GM18498 (cell line): ENCODE measurements around the gene PRSS56.

Experiments used
- ATAC-seq: cut with Tn5 transposase; IDR thresholded peaks from one replicate; pipeline ENCODE4 v1.9.1; 2021; ENCODE audit warnings: mild to moderate bottlenecking, moderate library complexity; ENCODE audit not compliant: unreplicated experiment

Gene PRSS56

DNA sequence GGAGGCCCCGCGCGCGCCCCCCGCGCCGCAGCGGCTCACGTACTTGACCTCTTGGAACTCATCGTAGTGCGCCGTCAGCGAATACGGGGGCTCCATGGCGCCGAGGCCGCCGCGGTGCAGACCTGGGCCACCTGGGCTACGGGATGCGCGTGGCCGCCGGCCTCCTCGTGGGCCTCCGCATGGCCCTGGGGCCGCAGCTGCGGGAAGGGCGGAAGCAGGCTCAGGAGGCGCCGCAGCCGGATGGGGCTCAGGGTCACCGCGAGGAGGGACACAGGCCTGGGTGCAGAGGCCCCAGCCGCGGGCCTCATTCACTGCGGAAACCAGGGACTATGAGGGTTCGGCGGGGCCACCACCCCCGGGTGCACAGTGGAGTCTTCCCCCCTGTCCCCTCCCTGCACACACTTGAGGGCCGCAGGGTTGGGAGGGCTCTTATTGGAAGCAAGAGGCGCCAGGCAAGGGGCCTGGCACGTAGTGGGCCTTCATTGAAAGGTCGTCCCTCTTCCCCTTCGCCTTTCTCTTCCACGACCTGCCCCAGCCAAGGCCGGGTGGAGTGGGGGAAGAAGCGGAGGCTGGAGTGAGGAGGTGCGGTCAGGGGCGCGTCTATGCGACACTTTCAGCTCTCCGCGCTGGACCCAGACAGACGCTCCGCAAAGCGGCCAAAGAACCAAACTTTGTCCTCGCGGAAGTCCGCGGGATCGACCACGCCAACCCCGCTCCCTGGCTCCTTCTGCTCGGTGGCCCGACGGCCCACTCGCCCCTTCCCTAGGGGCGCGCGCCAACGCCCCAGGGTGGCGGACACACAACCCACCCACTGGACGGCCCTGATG lies 33.4 kb upstream of the PRSS56 start:
- ATAC-seq: no peak

DNA sequence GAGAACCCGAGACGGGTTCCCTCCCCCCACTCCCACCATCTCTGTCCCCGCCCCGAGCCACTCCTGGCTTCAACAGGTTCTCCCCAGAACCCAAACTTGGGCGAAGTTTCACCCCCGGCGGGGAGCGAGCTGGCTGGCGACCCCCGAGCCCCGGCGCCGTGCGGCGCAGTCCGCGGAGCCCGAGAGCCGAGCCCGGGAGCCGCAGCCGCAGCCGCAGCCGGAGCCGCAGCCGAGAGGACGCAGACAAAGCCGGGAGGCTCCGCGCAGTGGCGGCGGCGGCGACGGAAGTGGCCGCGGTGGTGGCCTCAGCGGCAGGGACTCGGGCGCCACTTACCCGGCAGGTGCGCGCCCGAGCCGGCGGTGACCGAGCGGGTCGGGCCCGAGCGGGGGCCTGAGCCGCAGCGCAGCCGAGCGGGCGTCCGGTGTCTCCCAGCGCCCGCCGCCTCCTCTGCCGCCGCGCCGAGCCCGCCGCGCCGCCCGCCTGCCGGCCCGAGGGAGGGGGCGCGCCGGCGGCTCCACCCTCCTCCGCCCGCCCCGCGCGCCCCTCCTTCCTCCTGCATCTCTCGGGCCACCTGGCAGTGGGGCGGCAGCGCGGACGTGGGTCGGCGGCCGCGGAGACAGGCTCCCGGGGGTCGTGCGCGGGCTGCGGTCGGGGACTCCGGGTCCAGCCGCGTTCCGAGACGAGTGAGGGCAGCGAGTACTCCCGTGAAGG lies 32.6 kb upstream of the PRSS56 start, which contains the start of gene ECEL1:
ECEL1 (minus strand) TSS at position 450 of the 712 bp plus-strand sequence. CDS start 1,181 bp downstream, outside the sequence.
- ATAC-seq: no peak

DNA sequence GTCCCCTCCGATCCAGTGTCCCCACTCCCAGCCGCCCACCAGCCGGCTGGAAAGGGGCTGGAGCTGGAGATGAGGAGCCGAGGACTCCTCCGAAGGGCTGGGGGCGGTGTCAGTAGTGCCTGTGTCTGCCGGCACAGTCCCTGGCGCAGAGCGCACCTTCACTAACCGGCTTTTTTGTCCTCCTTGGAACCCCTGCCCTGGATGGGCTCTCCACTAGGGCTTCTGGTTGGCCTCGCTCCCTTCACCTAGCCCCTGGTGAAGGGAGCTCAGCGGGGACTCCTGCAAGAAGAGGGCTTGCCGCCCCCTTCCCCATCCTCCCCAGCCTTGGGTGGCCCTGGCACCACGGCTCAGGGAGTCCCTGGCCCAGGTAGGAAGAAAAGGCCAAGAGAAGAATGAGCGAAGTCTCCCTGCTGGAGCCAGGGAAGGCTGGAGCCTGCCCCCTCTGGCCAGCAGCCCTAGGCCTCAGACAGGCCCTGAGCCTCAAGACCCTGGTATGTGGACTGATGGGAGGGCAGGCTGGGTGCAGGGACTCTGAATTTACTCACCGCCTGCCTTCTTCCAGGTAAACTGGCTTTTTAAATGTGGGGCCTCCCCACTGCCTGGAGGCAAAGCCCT lies 32.0 kb upstream of the PRSS56 start:
- ATAC-seq: no peak

GRCh38 chr2:232488721-232489300 lies 31.4 kb upstream of the PRSS56 start:
- ATAC-seq: no peak

DNA sequence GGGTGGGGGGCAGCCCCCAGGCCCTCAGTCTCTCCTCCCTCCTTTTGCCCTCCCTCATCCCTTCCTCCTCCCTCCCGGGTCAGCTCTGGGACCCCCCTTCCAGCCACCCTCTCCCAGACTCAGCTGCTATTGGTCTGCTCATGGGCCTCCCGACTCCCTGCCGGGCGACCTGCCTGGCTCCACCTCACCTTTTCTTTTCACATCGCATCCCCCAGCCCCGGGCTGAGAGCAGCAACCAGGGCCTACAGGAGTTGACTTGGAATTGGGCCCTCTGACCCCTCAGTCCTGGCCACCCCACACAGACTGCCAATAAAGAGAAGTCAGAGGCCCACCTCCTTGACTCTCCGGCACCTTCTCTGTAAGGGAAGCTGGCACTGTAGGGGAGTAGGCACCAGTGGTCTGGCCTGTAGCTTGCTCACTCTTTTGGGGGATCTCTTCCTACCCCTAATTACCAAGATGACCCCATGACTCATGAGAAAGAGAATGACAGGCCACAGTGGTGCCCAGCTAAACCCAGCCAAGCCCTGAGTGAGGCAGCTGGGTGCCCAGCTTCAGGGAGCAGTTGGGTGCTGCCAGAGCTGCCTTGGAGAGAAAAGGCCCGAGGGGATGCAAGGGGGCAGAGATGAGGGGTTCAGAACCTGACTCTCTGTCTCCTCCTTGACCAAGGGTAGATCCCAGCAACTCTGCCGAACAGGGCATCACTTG lies 30.5 kb upstream of the PRSS56 start:
- ATAC-seq: no peak

- no peak for ATAC-seq
Observed at GRCh38 chr2:232490221-232491138, 29.7 kb upstream of the PRSS56 start.

DNA sequence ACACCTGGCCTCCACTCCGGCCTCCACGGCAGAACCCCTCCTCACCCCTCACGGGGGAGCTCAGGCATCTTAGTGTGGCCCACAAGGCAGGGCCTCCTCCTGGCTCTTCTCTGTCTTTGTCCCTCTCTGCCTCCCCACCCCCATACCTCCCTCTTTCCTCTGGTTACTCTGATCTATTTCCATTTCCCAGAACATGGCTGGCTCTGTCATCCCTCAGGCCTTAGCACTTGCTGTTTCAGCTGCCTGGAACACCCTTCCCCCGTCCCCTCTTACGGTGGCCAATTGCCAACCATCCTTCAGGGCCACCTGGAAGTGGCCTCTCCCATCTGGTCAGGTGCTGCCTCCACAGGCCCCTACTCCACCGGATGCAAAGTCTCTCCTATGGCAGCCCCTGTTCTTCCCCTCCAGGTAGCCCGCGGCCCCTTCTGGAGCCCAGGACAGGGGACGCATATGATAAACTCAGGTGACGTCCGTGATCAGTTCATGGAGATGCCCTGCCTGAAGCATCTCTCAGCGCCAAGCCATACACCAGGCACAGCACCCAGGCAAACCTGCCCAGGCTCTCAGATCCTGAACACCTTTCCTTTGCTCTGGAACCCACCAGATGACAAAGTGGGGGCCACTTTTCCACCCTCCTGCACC lies 28.9 kb upstream of the PRSS56 start:
- no peak for ATAC-seq

DNA sequence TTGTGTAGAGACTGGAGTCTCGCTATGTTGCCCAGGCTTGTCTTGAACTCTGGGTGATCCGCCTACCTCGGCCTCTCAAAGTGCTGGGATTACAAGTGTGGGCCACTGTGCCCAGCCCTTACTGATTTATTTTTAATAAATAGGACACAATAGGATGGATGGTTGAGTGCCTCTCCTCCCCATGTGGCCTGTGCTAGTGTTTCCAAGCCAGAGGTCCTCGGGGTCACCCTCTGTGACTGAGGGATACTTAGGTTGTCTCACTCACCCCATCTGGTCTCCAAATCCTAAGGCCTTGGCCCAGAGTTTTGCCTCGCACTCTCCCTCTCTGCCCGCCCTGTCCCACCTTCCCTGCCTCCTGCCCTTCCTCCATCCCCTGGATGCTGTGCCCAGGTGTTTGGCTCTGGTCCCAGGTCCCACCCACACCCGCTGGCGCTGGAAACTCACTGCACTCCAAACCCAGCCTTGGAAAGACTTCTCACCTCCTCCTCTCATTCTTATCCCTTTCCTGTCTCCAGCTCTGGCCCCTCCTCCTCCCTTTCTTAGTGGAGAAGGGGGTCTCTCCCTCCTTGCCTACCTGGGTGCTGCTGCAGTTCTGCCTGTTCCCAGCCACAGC lies 27.8 kb upstream of the PRSS56 start:
- no peak for ATAC-seq

DNA sequence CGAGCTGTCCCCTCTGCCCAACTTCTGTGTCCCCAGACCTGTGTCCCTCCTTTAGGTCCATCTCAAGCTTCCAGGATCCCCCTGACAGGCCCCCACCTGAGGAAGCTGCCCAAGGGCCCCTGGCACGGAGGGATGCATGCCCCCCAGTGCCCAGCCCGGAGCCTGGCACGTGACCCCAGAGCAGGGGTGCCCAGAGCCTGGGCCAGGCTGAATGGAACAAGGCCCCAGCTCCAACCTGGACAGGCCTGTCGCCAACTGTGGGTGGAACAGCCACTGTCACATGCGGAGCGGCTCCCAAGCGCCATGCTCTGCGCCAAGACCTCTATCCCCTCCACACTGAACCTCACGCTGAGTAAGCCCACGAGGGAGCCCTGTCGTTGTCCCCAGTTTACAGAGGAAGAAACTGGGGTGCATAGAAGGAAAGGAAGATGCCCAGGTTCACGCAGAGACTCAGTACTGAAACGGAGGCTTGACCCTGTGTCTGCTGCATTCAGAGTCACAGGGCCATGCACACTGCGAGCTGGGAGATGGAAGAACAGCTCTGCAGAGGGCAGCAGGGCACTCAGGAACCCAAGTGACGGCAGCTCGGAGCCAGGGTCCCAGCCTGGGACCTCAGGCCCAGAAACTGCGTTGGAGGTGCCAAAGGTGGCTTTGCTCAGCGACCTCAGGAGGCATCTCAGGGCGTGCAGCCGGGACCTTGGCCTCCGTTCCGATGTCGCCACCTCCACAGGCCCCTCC lies 27.1 kb upstream of the PRSS56 start:
- ATAC-seq: no peak

GRCh38 chr2:232493701-232494474 lies 26.3 kb upstream of the PRSS56 start:
- no peak for ATAC-seq

DNA sequence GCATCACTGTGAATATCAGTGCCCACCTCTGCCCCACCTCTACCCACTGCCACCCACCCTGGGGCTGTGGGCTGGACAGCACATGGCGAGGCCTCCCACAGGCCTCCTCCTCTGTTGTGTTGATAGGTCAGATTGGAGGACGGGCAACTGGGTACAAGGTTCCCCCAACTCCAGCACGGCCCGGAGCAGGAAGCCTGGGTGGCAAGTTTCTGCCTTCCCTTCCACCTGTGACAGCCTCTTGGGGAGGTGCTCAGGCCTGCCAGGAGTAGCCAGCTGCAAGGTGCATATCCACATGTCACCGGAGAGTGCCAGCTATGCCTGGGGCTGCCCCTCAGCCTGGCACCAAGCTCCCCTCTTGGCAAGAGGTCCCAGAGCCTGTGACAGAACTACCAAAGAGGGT lies 25.6 kb upstream of the PRSS56 start:
- ATAC-seq: no peak

- no peak for ATAC-seq
Observed at GRCh38 chr2:232495292-232495691, 24.9 kb upstream of the PRSS56 start.

DNA sequence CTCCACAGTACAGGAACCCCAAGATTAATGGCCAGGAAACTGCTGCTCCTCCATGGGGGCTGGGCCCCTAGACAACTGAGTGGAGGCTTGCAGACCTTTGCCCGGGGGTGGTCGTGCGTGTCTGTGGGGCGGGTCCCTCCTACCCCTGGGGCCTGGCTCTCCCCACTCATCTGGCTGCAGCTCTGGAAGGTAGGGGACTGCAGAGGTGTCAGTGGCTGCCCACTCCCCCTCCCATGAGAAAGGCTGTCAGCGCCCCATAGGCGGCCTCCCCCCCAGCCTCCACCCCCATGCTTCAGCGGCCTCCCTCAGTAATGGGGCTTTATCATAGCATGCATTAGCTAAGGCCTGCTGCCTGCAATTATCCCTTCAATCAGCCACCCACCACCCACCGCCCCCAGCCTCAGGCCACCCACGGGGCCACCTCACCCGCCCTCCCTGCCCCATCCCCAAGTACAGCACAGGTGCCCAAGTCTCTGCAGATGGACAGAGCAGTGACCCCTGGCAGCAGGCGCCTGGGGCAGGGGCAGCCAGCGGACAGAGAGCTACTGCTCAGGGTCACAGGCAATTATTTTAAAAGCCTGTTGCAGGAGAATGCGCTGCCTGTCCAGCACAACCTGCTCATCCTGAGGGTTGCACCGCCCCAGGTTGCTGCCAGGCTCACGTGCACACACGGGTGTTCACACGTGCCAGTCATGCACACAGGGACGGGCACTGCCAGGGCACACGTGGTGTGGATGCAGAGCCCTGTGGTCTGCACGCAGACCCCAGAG lies 23.5 kb upstream of the PRSS56 start:
- no peak for ATAC-seq

GRCh38 chr2:232497348-232497747 lies 22.8 kb upstream of the PRSS56 start:
- ATAC-seq: no peak

DNA sequence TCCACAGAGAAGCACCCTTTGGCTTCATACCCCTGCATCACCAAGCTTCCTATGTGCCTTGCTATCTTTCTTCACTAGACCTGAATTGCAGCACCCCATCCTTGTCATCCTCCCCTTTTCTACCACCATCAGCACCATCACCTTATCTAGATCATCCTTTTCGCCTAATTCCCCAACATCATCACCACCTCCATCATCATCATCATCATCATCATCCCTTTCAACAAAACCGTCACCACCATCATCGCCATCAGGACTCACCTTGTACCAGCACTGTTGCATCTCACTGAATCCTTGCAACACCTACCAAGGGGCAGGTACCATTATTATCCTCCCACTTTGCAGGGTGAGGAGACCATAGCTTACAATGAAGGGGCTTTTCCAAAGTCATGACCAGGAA lies 21.7 kb upstream of the PRSS56 start:
- no peak for ATAC-seq

GRCh38 chr2:232501331-232501771 lies 18.8 kb upstream of the PRSS56 start:
- ATAC-seq: no peak
